ENCODE measurements around the gene EID3. TPM values are rescaled to one million over a fixed set of nuclear protein-coding genes. Genes with fewer than 3 reads are reported as not detected.

EID3 gene
- total and polyA plus RNA-seq, 9 of the 15 experiments (the other 6 are each of a cell fraction or from before 2014, with no cell fraction given): 0.07 to 3.5 (median 0.42) TPM

- no peak for DNase-seq (ENCODE audit: extremely low read depth in 1 of 4, low spot score in 3 of 4)
- Histone ChIP-seq H3K36me3 (ENCODE audit: control insufficient read depth, insufficient read depth, low read length) (peaks cover 85% of the 10 kb centered on the region), H3K9ac (ENCODE audit: insufficient read depth in 1 of 2, low read depth in 2 of 2, low read length in 2 of 2) (no peak overlapping the region), H2AFZ (ENCODE audit: low read depth, low read length) (no peak overlapping the region), H3K4me3 (no peak overlapping the region), H3K27ac (ENCODE audit: extremely low read depth, low read depth, low read length) (no peak overlapping the region), H3K9me3 (replicated peaks; ENCODE audit: control insufficient read depth, insufficient read depth, low read depth, low read length) (no peaks in the 10 kb centered on the region), H3K79me2 (ENCODE audit: control insufficient read depth, insufficient read depth, low read length) (no peaks in the 10 kb centered on the region), H3K27me3 (ENCODE audit: control insufficient read depth in 2 of 2, insufficient read depth in 2 of 2, low read length in 2 of 2) (no peaks in the 10 kb centered on the region), H3K4me2 (ENCODE audit: insufficient read depth, low read length) (no peak overlapping the region), H3K4me1 (replicated peaks in 1 of 2; ENCODE audit: control insufficient read depth in 2 of 2, insufficient read depth in 2 of 2, low read length in 2 of 2) (no peaks in the 10 kb centered on the region), H3K9me1 (ENCODE audit: control insufficient read depth, insufficient read depth, low read length) (no peaks in the 10 kb centered on the region), H4K20me1 (replicated peaks; ENCODE audit: control insufficient read depth, insufficient read depth, low read length) (no peaks in the 10 kb centered on the region)
- BruUV-seq (replicated peaks): no TSS peak
- 83% methylated on average over 1 of the region's 1 CpG for WGBS (ENCODE audit: insufficient coverage, low coverage, missing lambda C conversion rate)
- TF ChIP-seq ZNF165 (CRISPR knock-in tag; IDR thresholded peaks at IDR 0.05; ENCODE audit: borderline replicate concordance): no peak
- no peak for TF ChIP-seq LCOR (CRISPR knock-in tag; IDR thresholded peaks at IDR 0.05)
- no peak for TF ChIP-seq STAT6 (CRISPR knock-in tag; IDR thresholded peaks at IDR 0.05)
- TF ChIP-seq RBBP5 (IDR thresholded peaks at IDR 0.05; ENCODE audit: borderline replicate concordance, insufficient read depth, low read length, poor library complexity, severe bottlenecking): no peak
- no peak for TF ChIP-seq CBFA2T2 (conservative IDR thresholded peaks at IDR 0.05)
- TF ChIP-seq ZKSCAN3 (CRISPR knock-in tag; IDR thresholded peaks at IDR 0.05): no peak
- TF ChIP-seq ZNF449 (CRISPR knock-in tag; IDR thresholded peaks at IDR 0.05): no peak
- no peak for TF ChIP-seq MCM3 (IDR thresholded peaks at IDR 0.05)
- ChIA-PET CTCF (ENCODE audit: low intra/inter-chr PET ratio) (no interaction called here), POLR2A (no interaction called here)
- in situ Hi-C loops (cut with MboI): no loop called here
- ATAC-seq: no peak
- intact Hi-C loops (cut with micrococcal nuclease): no loop called here
- no peak for FAIRE-seq
Observed at GRCh38 chr12:104328790-104329189, 25.3 kb downstream of the EID3 start.
